ENCODE data around the gene PCDH9. TPM values are rescaled to one million over a fixed set of nuclear protein-coding genes. Genes with fewer than 3 reads are reported as not detected.
"Not testable (repeated sequence)": the region's sequence is repeated elsewhere in the genome, so short reads cannot be mapped to it uniquely, and the experiment has no call there.

The PCDH9 gene
- total RNA-seq, 1 experiment from 2014 or later, result 0.03 TPM

- in situ Hi-C loops (cut with HindIII; ENCODE audit: low pct_unique_long_range_greater_than_20kb, low sequenced_read_pairs), result no loop called here
- DNase-seq (ENCODE audit: low read depth), result no peak
Measured at GRCh38 chr13:66926200-66926850, 303.8 kb downstream of the PCDH9 start.

GRCh38 chr13:66922444-66922843, 307.7 kb downstream of the PCDH9 start:
- no peak for DNase-seq (ENCODE audit: low read depth)
- in situ Hi-C loops (cut with HindIII; ENCODE audit: low pct_unique_long_range_greater_than_20kb, low sequenced_read_pairs), result no loop called here

GRCh38 chr13:66921437-66921836, 308.7 kb downstream of the PCDH9 start:
- no peak for DNase-seq (ENCODE audit: low read depth)
- in situ Hi-C loops (cut with HindIII; ENCODE audit: low pct_unique_long_range_greater_than_20kb, low sequenced_read_pairs), result no loop called here

GRCh38 chr13:66915596-66916185, 314.4 kb downstream of the PCDH9 start:
- no peak for DNase-seq (ENCODE audit: low read depth)
- in situ Hi-C loops (cut with HindIII; ENCODE audit: low pct_unique_long_range_greater_than_20kb, low sequenced_read_pairs), result no loop called here

GRCh38 chr13:66914155-66914554, 316.0 kb downstream of the PCDH9 start:
- in situ Hi-C loops (cut with HindIII; ENCODE audit: low pct_unique_long_range_greater_than_20kb, low sequenced_read_pairs), result no loop called here

GRCh38 chr13:66911411-66911939, 318.7 kb downstream of the PCDH9 start:
- in situ Hi-C loops (cut with HindIII; ENCODE audit: low pct_unique_long_range_greater_than_20kb, low sequenced_read_pairs), result no loop called here
- DNase-seq (ENCODE audit: low read depth), result no peak

More at GRCh38 chr13:66914155-66914554, 316.0 kb downstream of the PCDH9 start:
- no peak for DNase-seq (ENCODE audit: low read depth)

GRCh38 chr13:66899955-66900354, 330.2 kb downstream of the PCDH9 start:
- in situ Hi-C loops (cut with HindIII; ENCODE audit: low pct_unique_long_range_greater_than_20kb, low sequenced_read_pairs), result no loop called here
- no peak for DNase-seq (ENCODE audit: low read depth)

GRCh38 chr13:66896933-66897332, 333.2 kb downstream of the PCDH9 start:
- in situ Hi-C loops (cut with HindIII; ENCODE audit: low pct_unique_long_range_greater_than_20kb, low sequenced_read_pairs), result no loop called here
- no peak for DNase-seq (ENCODE audit: low read depth)

GRCh38 chr13:66895780-66896179, 334.4 kb downstream of the PCDH9 start:
- in situ Hi-C loops (cut with HindIII; ENCODE audit: low pct_unique_long_range_greater_than_20kb, low sequenced_read_pairs), result no loop called here
- DNase-seq (ENCODE audit: low read depth), result no peak

GRCh38 chr13:66895320-66895719, 334.8 kb downstream of the PCDH9 start:
- in situ Hi-C loops (cut with HindIII; ENCODE audit: low pct_unique_long_range_greater_than_20kb, low sequenced_read_pairs), result no loop called here
- no peak for DNase-seq (ENCODE audit: low read depth)

GRCh38 chr13:66888698-66889097, 341.4 kb downstream of the PCDH9 start:
- no peak for DNase-seq (ENCODE audit: low read depth)
- in situ Hi-C loops (cut with HindIII; ENCODE audit: low pct_unique_long_range_greater_than_20kb, low sequenced_read_pairs), result no loop called here

- DNase-seq (ENCODE audit: low read depth), result peak; percentile 72
- in situ Hi-C loops (cut with HindIII; ENCODE audit: low pct_unique_long_range_greater_than_20kb, low sequenced_read_pairs), result no loop called here
Measured at GRCh38 chr13:66887088-66887487, 343.0 kb downstream of the PCDH9 start.

- in situ Hi-C loops (cut with HindIII; ENCODE audit: low pct_unique_long_range_greater_than_20kb, low sequenced_read_pairs), result no loop called here
- DNase-seq (ENCODE audit: low read depth), result no peak
Measured at GRCh38 chr13:66886264-66886663, 343.9 kb downstream of the PCDH9 start.

- DNase-seq (ENCODE audit: low read depth); in situ Hi-C loops (cut with HindIII; ENCODE audit: low pct_unique_long_range_greater_than_20kb, low sequenced_read_pairs): not testable (repeated sequence)
Measured at GRCh38 chr13:66881170-66881569, 349.0 kb downstream of the PCDH9 start.

GRCh38 chr13:66879988-66880387, 350.1 kb downstream of the PCDH9 start:
- in situ Hi-C loops (cut with HindIII; ENCODE audit: low pct_unique_long_range_greater_than_20kb, low sequenced_read_pairs), result no loop called here
- no peak for DNase-seq (ENCODE audit: low read depth)

GRCh38 chr13:66875264-66875663, 354.9 kb downstream of the PCDH9 start:
- DNase-seq (ENCODE audit: low read depth), result no peak

GRCh38 chr13:66864627-66865026, 365.5 kb downstream of the PCDH9 start:
- no peak for DNase-seq (ENCODE audit: low read depth)
- in situ Hi-C loops (cut with HindIII; ENCODE audit: low pct_unique_long_range_greater_than_20kb, low sequenced_read_pairs), result no loop called here

More at GRCh38 chr13:66875264-66875663, 354.9 kb downstream of the PCDH9 start:
- in situ Hi-C loops (cut with HindIII; ENCODE audit: low pct_unique_long_range_greater_than_20kb, low sequenced_read_pairs), result no loop called here

GRCh38 chr13:66860878-66861417, 369.2 kb downstream of the PCDH9 start:
- in situ Hi-C loops (cut with HindIII; ENCODE audit: low pct_unique_long_range_greater_than_20kb, low sequenced_read_pairs), result no loop called here
- DNase-seq (ENCODE audit: low read depth), result no peak
